Esophagus squamous epithelium (tissue), 5 donors: Measurements from ENCODE around the gene CTF1. TPM values are rescaled to one million over a fixed set of nuclear protein-coding genes. Genes with fewer than 3 reads are reported as not detected.

Source experiments
- DNase-seq: peaks from one replicate; lab custom pipeline; 2025; lab: John Stamatoyannopoulos, UW
- H3K27ac ChIP-seq, 4 donors: fragments of 200-600 bp; sonication (generic); one replicate each; pipeline ENCODE4 v1.5.1; 2016 to 2019; ENCODE audit warnings: mild to moderate bottlenecking in 1 of 4
- H3K27me3 ChIP-seq, 4 donors: fragments of 200-600 bp; sonication (generic); 1 replicate in 3 of 4; 2 replicates in 1 of 4; pipeline versions ENCODE4 v1.5.1 to v1.6.0; 2017 to 2021; ENCODE audit warnings: antibody characterized with exemption in 1 of 4
- H3K36me3 ChIP-seq, 3 donors: fragments of 200-600 bp; sonication (generic); one replicate each; pipeline ENCODE4 v1.5.1; 2016 to 2019
- H3K4me1 ChIP-seq, 3 donors: fragments of 200-600 bp; sonication (generic); one replicate each; pipeline ENCODE4 v1.5.1; 2017 to 2019
- H3K4me3 ChIP-seq, 4 donors: fragments of 200-600 bp; sonication (generic); 1 replicate in 3 of 4; 2 replicates in 1 of 4; pipeline ENCODE4 v1.5.1; 2016 to 2019; ENCODE audit warnings: mild to moderate bottlenecking in 2 of 4, moderate library complexity in 1 of 4
- H3K9me3 ChIP-seq, 3 donors: fragments of 200-600 bp; sonication (generic); one replicate each; pipeline ENCODE4 v1.5.1; 2016 to 2019
- CTCF ChIP-seq, 6 experiments: fragments of 450-650 bp in 4 of 6; fragments of 200-600 bp in 2 of 6; sonication (generic) in 2 of 6; IDR thresholded peaks; one replicate each; pipeline ENCODE4 v1.5.1; 2016 to 2019; ENCODE audit warnings: antibody characterized with exemption in 6 of 6, mild to moderate bottlenecking in 4 of 6, moderate library complexity in 4 of 6
- POLR2A ChIP-seq, 4 donors: fragments of 450-650 bp; IDR thresholded peaks; one replicate each; pipeline ENCODE4 v1.6.1; 2017; ENCODE audit warnings: antibody characterized with exemption in 4 of 4, mild to moderate bottlenecking in 4 of 4, moderate library complexity in 3 of 4
- WGBS, 2 donors: methylation state at CpG; one replicate each; pipeline ENCODE4 v1.1.5; 2018; 5-methylcytosine and 5-hydroxymethylcytosine counted together
- intact Hi-C: fragments of 100-400 bp; cut with DNase I; formaldehyde crosslinking; loops from one replicate; pipeline ENCODE4 v1.15.0; 2022
- total RNA-seq, 4 donors: library from RNA; depleted of rRNA; stranded (reverse); fragments of >200 nt; gene quantifications; one replicate each; pipeline ENCODE4 v1.1.0, GENCODE V29; 2016
- donor health status: DM: yes; HTN: yes; CAD: no.

Gene CTF1
- total RNA-seq, 4 donors from 2014 or later = 0.53 to 3.6 (median 1.8) TPM

- H3K9me3 ChIP-seq = no peaks in the 10 kb centered on the region
- H3K27me3 ChIP-seq = no peaks in the 10 kb centered on the region
- H3K27ac ChIP-seq = peak overlapping the region; percentile 14 to 76 (median 62)
- peaks cover 22 to 54% (median 25%) of the 10 kb centered on the region in 3 donors for H3K4me1 ChIP-seq
- TF ChIP-seq POLR2A (IDR thresholded peaks at IDR 0.05) (no peak), CTCF (IDR thresholded peaks at IDR 0.05) (no peak)
- intact Hi-C loops = no loop called here
- H3K36me3 ChIP-seq = peaks cover 0 to 63% (median 18%) of the 10 kb centered on the region in 3 donors
- peak overlapping the region in 3 of 4 donors; percentile 24 to 38 (median 33) for H3K4me3 ChIP-seq
- DNase-seq = no peak
- WGBS, 2 donors = 81 to 89% methylated on average over 14 to 19 of the region's 22 CpGs
Observed at GRCh38 chr16:30926937-30927788, 30.7 kb downstream of the CTF1 start.

GRCh38 chr16:30927789-30928378 is 31.5 kb downstream of the CTF1 start:
- intact Hi-C loops = no loop called here
- H3K27ac ChIP-seq = peak overlapping the region; percentile 14 to 76 (median 62)
- TF ChIP-seq CTCF (IDR thresholded peaks at IDR 0.05) (no peak), POLR2A (IDR thresholded peaks at IDR 0.05) (no peak)
- no peak for DNase-seq
- H3K27me3 ChIP-seq = no peaks in the 10 kb centered on the region
- no peaks in the 10 kb centered on the region for H3K9me3 ChIP-seq
- peaks cover under 1 to 70% (median 25%) of the 10 kb centered on the region in 3 donors for H3K36me3 ChIP-seq
- peak overlapping the region in 3 of 4 donors; percentile 24 to 38 (median 33) for H3K4me3 ChIP-seq
- WGBS, 2 donors = 26 to 47% methylated on average over 2 to 7 of the region's 15 CpGs
- peaks cover 22 to 54% (median 25%) of the 10 kb centered on the region in 3 donors for H3K4me1 ChIP-seq

GRCh38 chr16:30928390-30928789 is 32.0 kb downstream of the CTF1 start:
- H3K9me3 ChIP-seq = no peaks in the 10 kb centered on the region
- H3K4me3 ChIP-seq = peak overlapping the region in 1 of 4 donors; percentile 38
- H3K27me3 ChIP-seq = no peaks in the 10 kb centered on the region
- peaks cover 6 to 75% (median 31%) of the 10 kb centered on the region in 3 donors for H3K36me3 ChIP-seq
- H3K27ac ChIP-seq = peak overlapping the region in 2 of 4 donors; percentile 73 to 76
- H3K4me1 ChIP-seq = peaks cover 22 to 54% (median 25%) of the 10 kb centered on the region in 3 donors
- 39 to 87% methylated on average over 3 to 8 of the region's 11 CpGs for WGBS, 2 donors
- intact Hi-C loops = no loop called here
- no peak for DNase-seq
- TF ChIP-seq POLR2A (IDR thresholded peaks at IDR 0.05) (no peak), CTCF (IDR thresholded peaks at IDR 0.05) (no peak)

GRCh38 chr16:30929167-30929566 is 32.8 kb downstream of the CTF1 start:
- 58 to 84% methylated on average over 2 to 7 of the region's 7 CpGs for WGBS, 2 donors
- Histone ChIP-seq H3K36me3 (peaks cover 6 to 83% (median 34%) of the 10 kb centered on the region in 3 donors), H3K27ac (peak overlapping the region in 2 of 4 donors; percentile 73 to 76)

More at GRCh38 chr16:30929167-30929566, 32.8 kb downstream of the CTF1 start:
- no peaks in the 10 kb centered on the region for H3K27me3 ChIP-seq
- intact Hi-C loops = no loop called here
- H3K9me3 ChIP-seq = no peaks in the 10 kb centered on the region
- DNase-seq = no peak
- no peak overlapping the region for H3K4me3 ChIP-seq
- TF ChIP-seq POLR2A (IDR thresholded peaks at IDR 0.05) (no peak), CTCF (IDR thresholded peaks at IDR 0.05) (no peak)
- H3K4me1 ChIP-seq = peaks cover 19 to 48% (median 25%) of the 10 kb centered on the region in 3 donors
